SK-N-MC (cell line): Measurements from ENCODE around the gene CAMTA1.

ENCODE experiments used
- EZH2 ChIP-seq: fragments of 200-600 bp; sonication (generic); IDR thresholded peaks from one replicate; pipeline ENCODE4 v1.6.1; 2017; ENCODE audit warnings: antibody characterized with exemption
- FOXP2 ChIP-seq: optimal IDR thresholded peaks from 2 replicates; pipeline ENCODE3; 2011; ENCODE audit warnings: mild to moderate bottlenecking, moderate library complexity; ENCODE audit not compliant: insufficient read depth; ENCODE audit errors: extremely low read length, control extremely low read depth
- POLR2AphosphoS5 ChIP-seq: IDR thresholded peaks from 2 replicates; pipeline ENCODE4 v1.6.1; 2012; ENCODE audit warnings: mild to moderate bottlenecking, low read depth, low read length, borderline replicate concordance

GRCh38 chr1:7573481-7573880 lies 788.2 kb downstream of the CAMTA1 start:
- no peak for TF ChIP-seq EZH2
- no peak for TF ChIP-seq POLR2AphosphoS5
- TF ChIP-seq FOXP2, result no peak
